GM18511 (cell line): ENCODE measurements around the gene FUT9.

Source experiments
- ATAC-seq: cut with Tn5 transposase; IDR thresholded peaks from one replicate; pipeline ENCODE4 v1.9.1; 2021; ENCODE audit warnings: mild to moderate bottlenecking, moderate library complexity; ENCODE audit not compliant: unreplicated experiment

FUT9 gene

GRCh38 chr6:96015518-96016333, at the start of gene FUT9:
TSS of gene FUT9 (plus strand) at chr6:96015974. CDS start at chr6:96203156, 187,182 bp downstream.
- ATAC-seq: no peak

GRCh38 chr6:95967594-95967993, 48.2 kb upstream of the FUT9 start:
- ATAC-seq: no peak

- ATAC-seq: no peak
Observed at GRCh38 chr6:95973976-95974375, 41.8 kb upstream of the FUT9 start.

DNA sequence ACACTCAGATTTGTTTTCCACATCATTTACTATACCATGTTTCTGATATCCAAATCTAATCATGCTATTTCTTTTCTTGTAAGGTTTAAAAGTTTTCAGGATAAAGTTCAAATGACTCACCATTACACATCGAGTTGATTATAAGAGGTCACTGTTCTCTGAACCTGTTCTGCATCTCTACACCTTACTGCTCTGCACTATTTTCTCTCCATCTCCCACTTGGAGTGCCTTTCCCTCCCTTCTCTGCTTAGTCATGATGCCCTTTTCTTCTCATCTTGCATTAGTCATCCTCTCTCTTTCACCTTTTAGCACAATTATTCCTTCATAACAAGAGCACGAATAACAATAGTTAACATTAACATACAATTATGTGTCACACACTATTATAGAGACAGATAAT, 37.5 kb upstream of the FUT9 start:
- no peak for ATAC-seq

DNA sequence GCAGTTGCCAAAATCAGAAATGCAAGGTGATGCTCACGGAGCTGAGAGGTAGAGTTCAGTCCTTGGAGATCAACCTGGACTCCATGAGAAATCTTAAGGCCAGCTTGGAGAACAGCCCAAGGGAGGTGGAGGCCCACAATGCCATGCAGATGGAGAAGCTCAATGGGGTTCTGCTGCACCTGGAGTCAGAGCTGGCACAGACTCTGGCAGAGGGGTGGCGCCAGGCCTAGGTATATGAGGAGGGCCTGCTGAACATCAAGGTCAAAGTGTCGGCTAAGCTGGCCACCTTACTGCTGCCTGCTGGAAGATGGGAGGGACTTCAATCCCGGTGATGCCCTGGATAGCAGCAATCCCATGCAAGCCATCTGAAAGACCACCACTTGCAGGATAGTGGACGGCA, 23.9 kb upstream of the FUT9 start:
- no peak for ATAC-seq

DNA sequence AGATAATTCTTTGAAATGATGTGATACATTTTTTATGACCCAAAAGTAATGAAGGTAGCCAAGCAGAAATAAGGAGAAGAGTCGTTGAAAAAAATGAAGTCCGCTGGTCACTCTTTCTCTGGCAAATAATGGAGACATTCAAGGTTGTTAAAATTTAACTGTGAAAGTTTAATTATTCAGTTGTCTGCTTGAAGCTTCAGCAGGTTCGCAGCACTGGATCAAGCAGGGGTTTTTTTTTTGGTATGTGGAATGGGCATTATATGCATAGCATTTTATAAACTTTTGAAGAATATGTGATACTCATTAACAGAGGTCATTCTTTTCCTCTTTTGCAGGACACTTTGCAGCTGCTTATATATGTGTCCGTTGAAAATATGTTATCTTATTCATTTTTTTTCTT, 21.6 kb upstream of the FUT9 start:
- ATAC-seq: no peak

DNA sequence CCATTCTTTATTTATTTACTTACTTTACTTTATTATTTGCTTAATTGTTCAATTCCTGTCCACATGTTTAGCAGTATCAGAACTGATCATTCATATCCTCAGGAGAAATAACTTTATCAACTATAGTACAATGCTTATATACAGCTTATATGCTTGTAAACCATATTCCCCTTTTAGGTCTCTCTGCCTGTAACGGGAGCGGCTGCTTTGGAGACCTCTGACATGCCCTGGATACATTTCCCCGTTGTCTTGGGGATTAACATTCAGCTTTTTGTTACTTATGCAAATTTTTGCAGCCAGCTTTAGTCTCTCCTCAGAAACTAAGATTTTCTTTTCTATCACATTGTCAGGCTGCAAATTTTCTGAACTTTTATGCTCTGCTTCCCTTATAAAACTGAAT, 17.6 kb upstream of the FUT9 start:
- ATAC-seq: no peak

GRCh38 chr6:96001891-96002575, 13.7 kb upstream of the FUT9 start:
- ATAC-seq: no peak

DNA sequence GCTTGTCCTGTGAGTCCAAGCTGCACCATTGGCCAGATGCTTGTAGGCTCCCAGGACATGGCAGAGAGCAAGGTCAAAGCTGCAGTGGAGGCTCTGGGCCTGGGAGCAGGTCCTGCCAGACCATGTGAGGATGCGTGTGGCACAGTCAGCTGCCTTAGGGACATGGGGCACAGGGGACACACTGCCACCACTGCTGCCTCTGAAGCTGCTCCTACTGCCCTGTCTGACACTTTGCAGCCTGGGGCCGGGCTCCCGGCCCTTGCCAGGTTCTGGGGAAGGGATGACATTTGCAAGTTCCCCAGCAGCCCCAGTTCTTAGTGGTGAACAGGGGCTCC, 13.2 kb upstream of the FUT9 start:
- no peak for ATAC-seq

GRCh38 chr6:96002912-96003311, 12.9 kb upstream of the FUT9 start:
- ATAC-seq: no peak

DNA sequence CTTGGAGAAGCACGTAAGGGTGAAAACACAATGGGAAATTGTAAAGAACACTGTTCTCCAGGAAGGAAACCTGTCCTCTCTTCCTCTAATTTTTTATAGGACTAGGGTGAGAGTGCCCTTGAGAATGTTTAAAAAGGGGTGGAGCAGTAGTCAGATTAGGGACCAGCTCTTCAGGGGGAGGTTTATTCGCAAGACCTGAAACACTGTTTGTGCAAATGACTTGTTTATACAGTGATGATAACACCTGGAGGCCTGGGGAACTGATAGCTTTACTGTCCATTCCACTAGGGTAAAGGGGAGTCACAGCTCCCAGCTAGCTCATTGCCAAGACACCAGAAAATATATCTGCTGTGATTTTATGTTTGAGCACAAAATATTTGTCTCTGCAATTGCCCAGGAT, 8.1 kb upstream of the FUT9 start:
- no peak for ATAC-seq

DNA sequence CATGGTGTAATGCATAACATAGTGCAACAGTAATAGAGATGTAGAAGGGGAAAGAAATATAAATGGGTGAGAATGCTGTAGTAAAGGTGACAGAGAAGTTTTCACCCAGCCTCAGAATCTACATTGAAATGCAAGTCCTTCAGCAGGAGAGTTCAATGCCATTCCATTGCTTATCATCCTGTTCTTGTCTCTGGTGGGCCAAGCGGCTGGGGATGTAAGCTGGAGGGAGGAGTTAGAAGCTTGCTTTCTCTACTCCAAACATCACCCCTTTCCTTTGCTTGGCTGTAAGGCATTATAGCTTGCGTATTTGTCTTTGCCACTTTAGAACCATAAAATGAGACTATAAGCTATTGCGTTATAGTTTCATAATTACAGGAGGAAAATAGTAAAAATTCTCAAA, 2.2 kb upstream of the FUT9 start:
- ATAC-seq: no peak

DNA sequence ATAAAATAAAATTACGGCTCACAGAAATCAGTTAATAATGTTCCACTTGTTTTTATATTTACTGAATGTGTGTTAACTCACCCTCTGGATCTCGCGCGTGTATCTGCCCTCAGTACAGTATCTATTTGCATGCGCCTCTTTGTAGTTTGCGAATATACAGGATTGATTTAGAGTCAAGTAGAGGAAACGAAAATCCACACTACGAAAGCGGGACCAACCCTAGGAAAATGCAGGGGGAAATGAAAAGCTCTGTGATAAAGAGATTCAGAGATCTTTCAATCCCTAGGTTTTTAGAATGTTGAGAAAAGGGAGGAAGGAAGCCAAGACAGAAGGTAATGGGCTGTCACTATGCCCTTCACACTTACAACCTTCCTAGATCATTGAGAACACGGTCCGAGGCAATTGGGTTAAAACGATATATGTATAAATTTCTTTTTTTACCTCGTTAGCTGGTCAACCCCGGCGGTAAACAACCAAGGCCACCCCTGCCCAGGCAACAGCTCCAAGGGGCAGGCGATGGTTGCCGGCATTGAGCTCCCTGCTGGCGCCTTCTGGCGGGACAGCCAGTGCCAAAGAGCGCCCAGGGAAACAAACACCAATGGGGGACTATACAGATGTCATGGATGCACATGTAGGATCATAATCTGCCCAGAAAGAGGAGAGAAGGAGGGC, 792 bp upstream of the FUT9 start:
- no peak for ATAC-seq

DNA sequence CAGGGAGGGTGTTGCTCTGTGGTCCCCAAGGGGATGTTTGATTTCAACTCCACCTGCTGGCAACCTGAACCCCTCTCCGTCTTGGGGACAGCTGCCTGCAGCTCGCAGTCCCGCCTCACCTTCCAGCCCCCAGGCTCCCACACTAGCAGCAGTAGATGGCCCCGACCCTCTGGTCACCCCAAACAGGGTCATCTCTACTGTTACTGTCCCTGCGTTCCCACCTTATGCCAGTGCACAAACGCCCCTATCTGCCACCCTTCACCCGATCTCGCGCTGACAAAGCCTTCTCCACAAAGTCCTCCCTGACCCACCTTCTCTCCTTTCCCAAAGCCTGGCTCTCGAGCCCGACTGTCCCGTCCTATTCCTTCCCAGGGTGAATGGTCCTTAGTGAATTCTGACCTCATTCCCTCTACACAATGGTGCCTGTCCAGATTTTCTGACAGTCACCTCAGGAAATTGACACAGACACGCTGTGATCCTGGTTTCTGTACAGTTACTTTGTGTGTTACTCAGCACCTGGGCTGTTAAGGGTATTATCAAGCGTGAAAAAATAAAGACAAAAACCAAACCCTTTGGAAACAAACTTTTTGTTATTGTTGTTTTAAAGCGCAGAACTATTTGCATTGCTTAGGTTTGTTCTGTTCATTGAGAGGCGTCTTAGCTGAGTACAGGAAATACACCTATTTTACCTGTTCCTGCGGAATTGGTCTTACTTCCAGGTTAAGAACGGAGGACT, 728 bp downstream of the FUT9 start:
- ATAC-seq: no peak

DNA sequence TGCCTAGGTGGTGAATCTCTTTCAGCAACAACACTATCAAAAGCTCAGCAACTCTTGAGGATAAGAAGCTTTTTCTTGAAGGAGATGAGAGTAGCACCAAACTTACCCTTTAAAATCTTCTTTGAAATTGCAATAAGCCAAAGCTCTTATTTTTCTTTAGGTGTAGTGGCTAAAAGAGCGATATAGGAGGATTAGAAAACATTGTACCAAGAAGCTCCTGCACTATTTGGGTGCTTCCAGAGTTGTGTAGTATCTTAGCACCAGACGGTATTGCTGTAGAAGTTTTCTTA, 1.2 kb downstream of the FUT9 start:
- no peak for ATAC-seq

- no peak for ATAC-seq
Observed at GRCh38 chr6:96022225-96022624, 6.5 kb downstream of the FUT9 start.

GRCh38 chr6:96032661-96033060, 16.9 kb downstream of the FUT9 start:
- no peak for ATAC-seq

DNA sequence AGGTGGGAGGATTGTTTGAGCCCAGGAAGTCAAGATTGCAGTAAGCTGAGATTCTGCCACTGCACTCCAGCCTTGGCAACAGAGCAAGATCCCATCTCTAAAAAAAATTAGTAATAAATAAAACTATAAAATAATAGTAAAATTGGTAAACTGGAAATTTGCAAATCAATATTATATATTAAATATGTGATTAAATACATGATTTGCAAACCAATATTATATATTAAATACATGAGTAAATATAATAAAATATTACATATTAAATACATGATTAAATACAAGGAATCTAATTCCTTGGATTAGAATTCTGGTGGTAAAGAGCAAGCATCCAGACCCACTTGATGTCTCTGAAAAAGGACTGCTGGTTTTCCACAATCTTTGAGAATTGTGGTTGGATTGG, 35.8 kb downstream of the FUT9 start:
- no peak for ATAC-seq

GRCh38 chr6:96058082-96058481, 42.3 kb downstream of the FUT9 start:
- ATAC-seq: no peak

- ATAC-seq: no peak
Observed at GRCh38 chr6:96059586-96059985, 43.8 kb downstream of the FUT9 start.

GRCh38 chr6:96060249-96060648, 44.5 kb downstream of the FUT9 start:
- no peak for ATAC-seq

DNA sequence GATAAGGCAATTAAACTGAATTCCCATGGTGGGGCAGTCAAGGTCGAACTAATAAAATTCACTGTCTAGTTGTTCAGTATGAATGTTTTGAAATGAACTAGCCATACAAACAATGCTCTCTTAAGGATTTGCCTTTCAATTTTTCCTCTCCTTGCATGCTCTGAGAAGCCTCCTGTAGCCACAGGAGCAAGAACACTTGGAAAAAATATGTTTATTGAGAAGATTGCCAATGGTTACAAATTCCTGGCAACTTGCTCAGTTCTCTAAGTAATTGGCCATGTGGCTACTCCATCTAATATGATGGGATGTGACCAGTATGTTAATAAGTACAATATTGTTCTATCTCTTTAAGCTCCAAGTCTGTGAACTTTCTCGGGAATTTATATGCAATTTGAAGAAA, 49.4 kb downstream of the FUT9 start:
- no peak for ATAC-seq
